ENCODE data around the gene MAML3. TPM values are rescaled to one million over a fixed set of nuclear protein-coding genes. Genes with fewer than 3 reads are reported as not detected.

The MAML3 gene
- total RNA-seq, 1 experiment from 2014 or later = 20.8 TPM

DNA sequence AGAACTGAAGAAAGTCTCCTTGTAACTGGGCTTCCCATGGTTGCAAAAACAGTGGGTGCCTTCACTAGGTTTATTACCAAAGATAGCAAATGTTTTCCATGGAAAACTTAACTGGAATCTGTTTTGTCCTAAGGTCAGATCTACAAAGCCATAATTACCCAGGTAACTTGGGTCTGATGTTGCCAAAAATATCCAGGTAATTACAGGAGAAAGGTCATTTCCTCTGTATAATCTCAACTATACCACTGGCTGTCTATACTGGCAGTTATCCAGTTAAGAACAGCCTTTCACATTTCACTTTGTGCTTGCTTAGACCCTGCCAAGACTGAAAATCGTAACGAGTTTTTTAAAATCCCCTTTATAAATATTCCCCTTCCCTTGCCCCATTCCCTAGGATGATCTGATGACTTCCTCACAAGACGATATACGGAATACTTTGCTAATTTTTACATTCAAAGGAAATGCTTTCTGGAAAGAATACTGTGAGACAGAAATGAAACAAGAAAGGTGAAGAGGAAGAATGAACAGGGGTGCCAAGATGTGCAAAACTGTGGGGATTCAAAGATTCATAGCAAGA lies 105.5 kb downstream of the MAML3 start:
- Histone ChIP-seq H3K9me3 (ENCODE audit: low read length) (no peaks in the 10 kb centered on the region), H3K9me2 (replicated peaks; ENCODE audit: insufficient read depth, low read length) (no peaks in the 10 kb centered on the region), H3K36me3 (ENCODE audit: insufficient read depth, low read length) (no peaks in the 10 kb centered on the region), H3K4me2 (ENCODE audit: low read depth, low read length, poor library complexity, severe bottlenecking) (peak overlapping the region; percentile 68), H3K27me3 (ENCODE audit: low read length) (no peaks in the 10 kb centered on the region), H3K79me2 (ENCODE audit: low read length) (peaks cover 82% of the 10 kb centered on the region), H3K4me3 (ENCODE audit: low read length) (peak overlapping the region; percentile 56), H3K9ac (ENCODE audit: low read length) (peak overlapping the region; percentile 65), H4K20me1 (ENCODE audit: insufficient read depth, low read depth, low read length) (no peaks in the 10 kb centered on the region; the same call in 1 of the 2 replicates), H2AFZ (ENCODE audit: low read length) (no peak overlapping the region), H3K27ac (ENCODE audit: low read length) (peak overlapping the region; percentile 89), H3K4me1 (ENCODE audit: low read length) (peaks cover 86% of the 10 kb centered on the region)
- no peak for DNase-seq

GRCh38 chr4:140047786-140048185 lies 106.2 kb downstream of the MAML3 start:
- Histone ChIP-seq H3K27ac (ENCODE audit: low read length) (peak overlapping the region; percentile 89), H3K4me1 (ENCODE audit: low read length) (peaks cover 82% of the 10 kb centered on the region), H3K36me3 (ENCODE audit: insufficient read depth, low read length) (no peaks in the 10 kb centered on the region), H3K4me2 (ENCODE audit: low read depth, low read length, poor library complexity, severe bottlenecking) (peak overlapping the region; percentile 68), H3K27me3 (ENCODE audit: low read length) (no peaks in the 10 kb centered on the region), H3K9ac (ENCODE audit: low read length) (peak overlapping the region; percentile 65; the same call in 1 of the 2 replicates), H3K9me3 (ENCODE audit: low read length) (no peaks in the 10 kb centered on the region), H2AFZ (ENCODE audit: low read length) (no peak overlapping the region), H4K20me1 (ENCODE audit: insufficient read depth, low read depth, low read length) (no peaks in the 10 kb centered on the region; the same call in 1 of the 2 replicates), H3K4me3 (ENCODE audit: low read length) (no peak overlapping the region), H3K79me2 (ENCODE audit: low read length) (peaks cover 81% of the 10 kb centered on the region), H3K9me2 (replicated peaks; ENCODE audit: insufficient read depth, low read length) (no peaks in the 10 kb centered on the region)
- no peak for DNase-seq

DNA sequence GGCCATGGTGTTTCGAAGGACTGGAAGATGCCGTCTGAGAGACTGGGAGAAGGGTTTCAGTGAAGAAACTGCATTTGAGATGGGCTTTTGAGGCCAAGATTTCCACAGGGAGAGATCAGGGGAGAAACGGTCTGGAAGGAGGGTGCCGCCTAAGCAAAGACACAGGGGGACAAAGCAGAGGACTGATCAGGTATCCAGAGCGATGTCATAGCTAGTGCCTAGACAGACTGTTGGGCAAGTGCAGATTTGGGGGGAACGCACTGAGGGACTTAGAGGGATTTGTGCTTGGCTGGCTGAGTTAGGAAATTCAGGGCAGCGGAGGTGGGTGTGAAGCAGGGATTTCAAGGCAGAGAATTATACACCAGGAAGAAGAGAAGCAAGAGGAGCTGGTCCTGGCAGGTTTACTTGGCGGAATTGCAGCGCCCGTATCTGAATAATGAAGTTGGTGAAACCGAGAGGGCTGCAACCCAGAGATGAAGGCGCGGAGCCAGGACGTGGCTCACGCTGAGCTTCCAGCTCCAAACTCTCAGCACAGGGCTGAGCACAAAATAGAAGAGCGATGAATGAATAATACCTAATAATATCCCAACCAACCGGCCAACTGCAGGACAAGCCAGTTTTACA lies 106.9 kb downstream of the MAML3 start:
- H4K20me1 ChIP-seq (ENCODE audit: insufficient read depth, low read depth, low read length) = no peaks in the 10 kb centered on the region; the same call in 1 of the 2 replicates
- DNase-seq = no peak
- no peak overlapping the region; the same call in 1 of the 2 replicates for H3K4me3 ChIP-seq (ENCODE audit: low read length)
- H3K9me3 ChIP-seq (ENCODE audit: low read length) = no peaks in the 10 kb centered on the region
- H3K9me2 ChIP-seq (replicated peaks; ENCODE audit: insufficient read depth, low read length) = no peaks in the 10 kb centered on the region
- H2AFZ ChIP-seq (ENCODE audit: low read length) = no peak overlapping the region
- 0 out of 2 replicates have a peak overlapping the region, but pooled peaks have one; percentile 16 for H3K9ac ChIP-seq (ENCODE audit: low read length)
- H3K79me2 ChIP-seq (ENCODE audit: low read length) = peaks cover 78% of the 10 kb centered on the region
- no peaks in the 10 kb centered on the region for H3K36me3 ChIP-seq (ENCODE audit: insufficient read depth, low read length)
- H3K27ac ChIP-seq (ENCODE audit: low read length) = peak overlapping the region; percentile 89
- peaks cover 78% of the 10 kb centered on the region for H3K4me1 ChIP-seq (ENCODE audit: low read length)
- peak overlapping the region; percentile 68 for H3K4me2 ChIP-seq (ENCODE audit: low read depth, low read length, poor library complexity, severe bottlenecking)
- no peaks in the 10 kb centered on the region for H3K27me3 ChIP-seq (ENCODE audit: low read length)

DNA sequence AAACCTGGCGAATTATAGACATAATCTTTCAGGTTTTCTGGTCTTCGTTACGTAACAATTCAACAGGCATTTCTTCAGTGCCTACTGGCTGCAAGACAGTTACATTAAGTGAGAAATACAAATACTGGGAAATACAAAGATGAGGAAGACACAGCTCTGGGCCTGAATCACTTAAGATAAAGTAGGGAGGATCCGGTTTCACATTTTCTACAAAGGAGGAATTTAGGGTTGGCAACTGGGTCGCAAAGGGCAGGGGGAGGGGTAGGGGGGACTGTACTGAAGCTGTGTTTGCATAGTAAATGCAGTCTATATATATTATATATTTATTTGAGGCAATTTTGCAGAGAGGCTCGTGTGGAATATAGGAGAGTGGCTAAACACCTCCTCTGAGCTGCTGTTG lies 107.4 kb downstream of the MAML3 start:
- H2AFZ ChIP-seq (ENCODE audit: low read length) = no peak overlapping the region
- H4K20me1 ChIP-seq (ENCODE audit: insufficient read depth, low read depth, low read length) = no peaks in the 10 kb centered on the region; the same call in 1 of the 2 replicates
- H3K4me3 ChIP-seq (ENCODE audit: low read length) = no peak overlapping the region
- H3K4me1 ChIP-seq (ENCODE audit: low read length) = peaks cover 72% of the 10 kb centered on the region
- H3K79me2 ChIP-seq (ENCODE audit: low read length) = peaks cover 77% of the 10 kb centered on the region
- H3K27ac ChIP-seq (ENCODE audit: low read length) = peak overlapping the region; percentile 58
- H3K9me2 ChIP-seq (replicated peaks; ENCODE audit: insufficient read depth, low read length) = no peaks in the 10 kb centered on the region
- DNase-seq = peak; percentile 47
- 0 out of 2 replicates have a peak overlapping the region, but pooled peaks have one; percentile 16 for H3K9ac ChIP-seq (ENCODE audit: low read length)
- no peaks in the 10 kb centered on the region for H3K27me3 ChIP-seq (ENCODE audit: low read length)
- H3K4me2 ChIP-seq (ENCODE audit: low read depth, low read length, poor library complexity, severe bottlenecking) = peak overlapping the region; percentile 68
- no peaks in the 10 kb centered on the region for H3K36me3 ChIP-seq (ENCODE audit: insufficient read depth, low read length)
- H3K9me3 ChIP-seq (ENCODE audit: low read length) = no peaks in the 10 kb centered on the region

GRCh38 chr4:140046016-140046415 lies 108.0 kb downstream of the MAML3 start:
- H3K4me2 ChIP-seq (ENCODE audit: low read depth, low read length, poor library complexity, severe bottlenecking) = no peak overlapping the region

GRCh38 chr4:140044337-140044902 lies 109.6 kb downstream of the MAML3 start:
- H3K9me3 ChIP-seq (ENCODE audit: low read length) = no peaks in the 10 kb centered on the region
- H3K4me1 ChIP-seq (ENCODE audit: low read length) = peaks cover 59% of the 10 kb centered on the region
- H2AFZ ChIP-seq (ENCODE audit: low read length) = no peak overlapping the region
- H3K9me2 ChIP-seq (replicated peaks; ENCODE audit: insufficient read depth, low read length) = no peaks in the 10 kb centered on the region
- 0 out of 2 replicates have a peak, but pooled peaks cover 4% of the 10 kb centered on the region for H4K20me1 ChIP-seq (ENCODE audit: insufficient read depth, low read depth, low read length)
- no peaks in the 10 kb centered on the region for H3K36me3 ChIP-seq (ENCODE audit: insufficient read depth, low read length)
- H3K79me2 ChIP-seq (ENCODE audit: low read length) = peaks cover 83% of the 10 kb centered on the region
- H3K9ac ChIP-seq (ENCODE audit: low read length) = no peak overlapping the region
- H3K27ac ChIP-seq (ENCODE audit: low read length) = peak overlapping the region; percentile 26; the same call in 1 of the 2 replicates
- no peak overlapping the region for H3K4me2 ChIP-seq (ENCODE audit: low read depth, low read length, poor library complexity, severe bottlenecking)
- H3K4me3 ChIP-seq (ENCODE audit: low read length) = no peak overlapping the region
- H3K27me3 ChIP-seq (ENCODE audit: low read length) = no peaks in the 10 kb centered on the region
- DNase-seq = no peak

More at GRCh38 chr4:140046016-140046415, 108.0 kb downstream of the MAML3 start:
- Histone ChIP-seq H3K27me3 (ENCODE audit: low read length) (no peaks in the 10 kb centered on the region), H3K4me1 (ENCODE audit: low read length) (peaks cover 68% of the 10 kb centered on the region), H2AFZ (ENCODE audit: low read length) (no peak overlapping the region), H4K20me1 (ENCODE audit: insufficient read depth, low read depth, low read length) (no peaks in the 10 kb centered on the region; the same call in 1 of the 2 replicates), H3K4me3 (ENCODE audit: low read length) (no peak overlapping the region), H3K9me2 (replicated peaks; ENCODE audit: insufficient read depth, low read length) (no peaks in the 10 kb centered on the region), H3K27ac (ENCODE audit: low read length) (peak overlapping the region; percentile 58), H3K36me3 (ENCODE audit: insufficient read depth, low read length) (no peaks in the 10 kb centered on the region), H3K9me3 (ENCODE audit: low read length) (no peaks in the 10 kb centered on the region), H3K9ac (ENCODE audit: low read length) (no peak overlapping the region), H3K79me2 (ENCODE audit: low read length) (peaks cover 80% of the 10 kb centered on the region)
- no peak for DNase-seq

GRCh38 chr4:140042634-140043033 lies 111.3 kb downstream of the MAML3 start:
- no peak for DNase-seq
- H3K79me2 ChIP-seq (ENCODE audit: low read length) = peaks cover 81% of the 10 kb centered on the region

GRCh38 chr4:140038031-140038533 lies 115.9 kb downstream of the MAML3 start:
- Histone ChIP-seq H3K9me2 (replicated peaks; ENCODE audit: insufficient read depth, low read length) (no peaks in the 10 kb centered on the region), H3K79me2 (ENCODE audit: low read length) (peaks cover 69% of the 10 kb centered on the region), H3K4me3 (ENCODE audit: low read length) (no peak overlapping the region), H3K4me1 (ENCODE audit: low read length) (peaks cover 26% of the 10 kb centered on the region), H3K4me2 (ENCODE audit: low read depth, low read length, poor library complexity, severe bottlenecking) (no peak overlapping the region), H4K20me1 (ENCODE audit: insufficient read depth, low read depth, low read length) (0 out of 2 replicates have a peak, but pooled peaks cover 5% of the 10 kb centered on the region), H3K36me3 (ENCODE audit: insufficient read depth, low read length) (no peaks in the 10 kb centered on the region), H3K27ac (ENCODE audit: low read length) (peak overlapping the region; percentile 34; the same call in 1 of the 2 replicates), H2AFZ (ENCODE audit: low read length) (no peak overlapping the region), H3K9me3 (ENCODE audit: low read length) (no peaks in the 10 kb centered on the region), H3K27me3 (ENCODE audit: low read length) (no peaks in the 10 kb centered on the region), H3K9ac (ENCODE audit: low read length) (no peak overlapping the region)
- no peak for DNase-seq

More at GRCh38 chr4:140042634-140043033, 111.3 kb downstream of the MAML3 start:
- Histone ChIP-seq H4K20me1 (ENCODE audit: insufficient read depth, low read depth, low read length) (0 out of 2 replicates have a peak, but pooled peaks cover 5% of the 10 kb centered on the region), H2AFZ (ENCODE audit: low read length) (no peak overlapping the region), H3K9me2 (replicated peaks; ENCODE audit: insufficient read depth, low read length) (no peaks in the 10 kb centered on the region), H3K4me2 (ENCODE audit: low read depth, low read length, poor library complexity, severe bottlenecking) (no peak overlapping the region), H3K36me3 (ENCODE audit: insufficient read depth, low read length) (no peaks in the 10 kb centered on the region), H3K4me1 (ENCODE audit: low read length) (peaks cover 59% of the 10 kb centered on the region), H3K27ac (ENCODE audit: low read length) (no peak overlapping the region), H3K9ac (ENCODE audit: low read length) (no peak overlapping the region), H3K4me3 (ENCODE audit: low read length) (no peak overlapping the region), H3K27me3 (ENCODE audit: low read length) (no peaks in the 10 kb centered on the region), H3K9me3 (ENCODE audit: low read length) (no peaks in the 10 kb centered on the region)

Measured in Karpas-422 (cell line).